SKM-1 treated with dmso at 0.1 percent for 144 hours (cell line): ENCODE measurements around the gene NRARP.

Source experiments
- DNase-seq: peaks from one replicate; lab custom pipeline; 2025; ENCODE audit not compliant: unreplicated experiment; lab: John Stamatoyannopoulos, UW

NRARP gene

DNA sequence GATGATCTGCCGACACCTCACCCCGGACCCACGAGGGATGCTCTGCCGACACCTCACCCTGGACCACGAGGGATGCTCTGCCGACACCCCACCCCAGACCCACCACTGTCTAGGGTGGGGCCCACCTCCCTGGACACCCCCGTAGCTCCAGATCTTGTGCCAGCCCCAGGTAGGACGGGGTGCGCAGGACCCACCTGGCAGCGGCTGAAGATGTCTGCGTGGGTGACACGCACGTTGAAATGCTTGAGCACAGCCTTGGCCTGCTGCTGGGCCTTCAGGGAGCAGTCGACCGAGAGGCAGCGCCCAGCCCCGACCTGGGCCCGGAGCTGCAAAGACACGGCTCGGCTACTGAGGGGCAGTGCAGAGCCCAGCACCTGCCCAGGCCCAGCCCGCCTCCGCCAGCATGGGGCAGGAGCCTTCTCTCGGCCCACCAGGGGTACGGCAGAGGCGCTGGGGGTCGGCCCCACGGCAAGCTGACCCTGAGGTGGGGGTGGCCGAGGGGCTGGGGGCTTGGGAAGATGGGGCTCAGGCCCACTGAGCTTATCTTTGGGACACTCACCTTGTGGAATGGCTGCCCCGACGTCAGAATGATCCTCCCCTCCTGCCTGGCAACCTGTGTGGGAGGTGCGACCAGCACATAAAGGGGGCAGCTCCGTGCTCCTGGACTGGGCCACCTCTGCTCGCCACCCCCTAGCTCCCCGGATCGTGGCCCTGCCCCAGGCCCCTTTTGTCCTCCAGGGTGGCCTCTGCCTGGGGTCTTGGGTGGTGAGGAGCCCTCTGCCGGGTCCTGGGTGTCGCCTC, 21.7 kb upstream of the NRARP start:
- no peak for DNase-seq

DNA sequence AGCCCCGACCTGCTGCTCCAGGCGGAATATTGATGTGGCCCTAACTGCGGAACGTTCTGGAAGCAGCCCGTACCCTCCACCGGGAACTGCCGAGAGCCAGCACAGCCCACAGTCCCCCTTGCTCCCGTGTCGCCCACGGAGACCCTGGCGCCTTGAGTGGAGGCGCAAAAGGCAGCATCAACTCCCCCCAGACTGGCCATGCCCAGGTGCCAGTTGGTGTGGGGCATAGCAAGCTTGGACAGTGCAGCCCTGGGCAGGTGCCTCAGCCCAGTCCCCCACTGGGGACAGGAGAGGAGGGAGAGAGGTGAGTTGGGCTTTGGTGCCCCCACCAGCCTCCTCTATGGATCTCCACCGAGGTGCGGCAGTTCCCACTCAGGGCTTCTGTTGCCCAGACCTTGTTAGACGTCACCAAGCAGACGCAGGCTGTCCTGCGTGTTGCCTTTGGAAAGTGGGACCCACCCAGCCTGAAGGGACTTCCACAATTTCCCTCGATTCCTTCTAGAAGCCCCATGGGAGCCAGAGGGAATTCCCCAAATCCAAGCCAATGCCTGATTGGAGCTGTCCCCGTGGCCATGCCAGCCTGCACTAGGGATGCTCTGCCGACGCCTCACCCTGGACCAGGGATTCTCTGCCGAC, 19.8 kb upstream of the NRARP start:
- no peak for DNase-seq

DNA sequence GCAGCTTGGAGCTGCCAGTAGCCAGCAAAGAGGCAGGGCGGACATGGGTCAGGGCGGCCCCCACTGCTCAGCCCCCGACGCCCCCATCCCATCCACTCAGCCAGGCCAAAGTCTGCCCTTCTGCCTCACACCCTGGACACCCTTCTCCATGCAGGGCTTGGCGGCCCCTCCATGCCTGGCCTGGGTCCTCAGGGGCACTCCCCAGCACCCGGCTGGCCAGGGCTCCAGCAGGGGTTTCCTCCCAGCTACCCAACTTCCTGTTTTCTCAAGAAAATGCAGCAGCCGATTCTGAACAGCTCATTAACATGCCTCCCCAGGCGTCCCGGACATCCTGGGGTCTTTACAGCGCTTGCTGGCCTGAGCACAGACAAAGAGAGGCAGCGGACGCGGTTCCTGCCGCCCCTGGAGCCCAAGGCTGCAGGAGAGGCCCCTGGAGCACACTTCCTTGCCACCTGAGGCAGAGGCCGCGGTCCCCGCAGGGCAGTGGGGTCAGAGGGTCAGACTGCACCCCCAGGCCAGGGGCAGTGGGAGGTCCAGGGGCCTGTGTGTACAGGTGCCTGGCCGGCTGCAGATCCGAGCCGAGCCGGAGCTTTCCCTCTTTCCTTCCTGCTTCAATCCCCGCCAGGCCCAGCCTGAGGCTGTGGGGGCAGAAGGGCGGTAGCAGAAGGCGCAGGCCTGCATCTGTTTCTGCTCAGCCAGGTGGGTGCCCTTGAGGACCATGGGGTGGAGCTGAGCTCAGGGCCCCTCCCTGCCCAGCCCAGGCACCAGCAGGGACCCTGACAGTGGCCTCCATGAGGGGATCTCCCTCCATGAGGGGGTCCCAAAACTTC, 18.7 kb upstream of the NRARP start:
- peak; percentile 43 for DNase-seq

DNA sequence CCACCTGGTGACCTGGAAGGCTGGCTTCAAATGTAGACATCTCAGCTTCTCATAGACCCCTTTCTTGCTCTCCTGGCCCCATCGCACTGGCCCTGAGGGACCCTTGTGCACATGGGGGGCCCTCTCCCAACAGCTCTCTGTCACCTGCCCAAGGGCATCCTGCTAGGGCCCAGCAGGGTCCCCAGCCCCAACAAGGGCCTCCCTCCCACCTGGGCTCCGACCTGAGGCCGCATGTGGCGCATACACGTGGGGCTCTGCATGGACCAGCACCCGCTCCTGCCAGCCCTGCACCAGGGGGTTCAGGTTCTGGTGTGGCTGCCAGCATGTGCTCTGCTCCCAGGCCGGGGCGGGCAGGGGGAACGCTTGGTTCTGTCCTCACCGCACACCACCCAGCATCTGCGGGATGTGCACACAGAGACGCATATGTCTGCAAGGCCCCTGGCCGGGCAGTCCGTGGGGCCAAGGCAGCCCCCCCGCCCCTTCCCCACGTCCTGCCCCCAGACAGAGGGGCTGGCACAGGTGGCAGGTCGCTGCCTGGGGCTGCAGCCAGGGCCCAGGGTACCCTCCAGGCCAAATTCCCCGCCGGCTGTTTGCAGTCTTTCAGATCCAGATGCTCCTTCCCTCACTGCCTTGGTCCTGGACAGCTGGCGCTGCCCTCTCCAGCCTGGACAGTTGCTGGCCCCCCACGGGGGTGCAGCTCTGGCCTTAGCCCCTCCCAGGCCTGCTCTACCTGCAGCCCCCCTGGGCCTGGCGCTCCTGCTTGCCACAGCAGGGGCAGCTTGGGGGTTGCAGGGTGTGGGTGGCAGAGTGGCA, 17.9 kb upstream of the NRARP start:
- DNase-seq: no peak

DNA sequence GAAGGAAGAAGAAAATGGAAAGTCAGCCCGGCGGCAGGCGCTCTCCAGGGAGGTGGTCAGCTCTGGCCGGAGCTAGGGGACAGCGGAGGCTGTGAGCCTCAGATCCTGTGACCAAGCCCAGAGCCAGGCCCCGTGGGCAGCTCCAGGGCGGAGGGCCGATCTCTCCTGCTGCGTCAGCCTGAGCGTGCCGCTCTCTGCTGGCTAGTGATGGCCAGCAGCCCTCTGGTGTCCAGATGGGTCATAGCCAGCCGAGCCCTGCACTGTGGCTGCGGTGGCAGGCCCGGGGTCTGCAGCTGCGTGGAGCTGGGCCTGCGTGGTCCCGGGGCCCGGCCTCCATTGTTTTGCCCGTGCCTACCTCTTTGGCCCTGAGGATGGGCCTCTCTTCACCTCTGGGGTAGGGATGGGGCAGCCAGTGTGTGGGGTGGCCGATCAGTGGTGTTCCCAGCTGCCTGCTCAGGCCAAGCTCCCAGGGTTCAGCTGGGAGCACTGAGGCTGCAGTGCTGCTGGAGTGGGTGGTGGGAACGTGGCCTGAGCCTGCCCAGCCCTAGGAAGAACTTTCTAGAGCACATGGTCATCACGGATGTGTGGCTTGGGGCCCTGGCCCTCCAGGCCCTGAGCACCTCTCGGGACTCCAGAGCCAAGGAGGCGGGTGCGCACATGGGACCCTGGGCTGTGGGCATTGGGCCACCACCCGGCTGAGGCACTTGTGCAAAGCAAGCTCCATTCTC, 17.1 kb upstream of the NRARP start:
- DNase-seq: no peak

DNA sequence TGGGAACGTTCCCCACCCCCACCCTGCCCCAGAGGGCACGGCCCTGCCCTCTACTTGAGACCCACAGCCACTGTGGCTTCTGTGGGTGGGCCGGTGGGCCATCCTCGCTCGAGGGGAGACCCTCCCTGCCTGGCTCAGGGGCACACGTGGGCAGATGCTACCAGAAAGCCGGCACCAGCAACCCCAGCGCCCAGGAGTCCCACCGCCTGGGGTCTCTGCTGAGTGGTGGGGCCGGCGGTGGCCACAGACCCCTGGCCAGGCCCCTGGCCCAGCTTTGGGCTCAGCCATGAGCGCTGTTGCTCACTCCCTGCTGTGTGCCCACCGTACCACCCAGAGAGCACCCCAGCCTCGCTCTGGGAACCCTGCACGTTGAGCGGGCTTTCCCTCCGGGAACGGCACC, 16.5 kb upstream of the NRARP start:
- no peak for DNase-seq

DNA sequence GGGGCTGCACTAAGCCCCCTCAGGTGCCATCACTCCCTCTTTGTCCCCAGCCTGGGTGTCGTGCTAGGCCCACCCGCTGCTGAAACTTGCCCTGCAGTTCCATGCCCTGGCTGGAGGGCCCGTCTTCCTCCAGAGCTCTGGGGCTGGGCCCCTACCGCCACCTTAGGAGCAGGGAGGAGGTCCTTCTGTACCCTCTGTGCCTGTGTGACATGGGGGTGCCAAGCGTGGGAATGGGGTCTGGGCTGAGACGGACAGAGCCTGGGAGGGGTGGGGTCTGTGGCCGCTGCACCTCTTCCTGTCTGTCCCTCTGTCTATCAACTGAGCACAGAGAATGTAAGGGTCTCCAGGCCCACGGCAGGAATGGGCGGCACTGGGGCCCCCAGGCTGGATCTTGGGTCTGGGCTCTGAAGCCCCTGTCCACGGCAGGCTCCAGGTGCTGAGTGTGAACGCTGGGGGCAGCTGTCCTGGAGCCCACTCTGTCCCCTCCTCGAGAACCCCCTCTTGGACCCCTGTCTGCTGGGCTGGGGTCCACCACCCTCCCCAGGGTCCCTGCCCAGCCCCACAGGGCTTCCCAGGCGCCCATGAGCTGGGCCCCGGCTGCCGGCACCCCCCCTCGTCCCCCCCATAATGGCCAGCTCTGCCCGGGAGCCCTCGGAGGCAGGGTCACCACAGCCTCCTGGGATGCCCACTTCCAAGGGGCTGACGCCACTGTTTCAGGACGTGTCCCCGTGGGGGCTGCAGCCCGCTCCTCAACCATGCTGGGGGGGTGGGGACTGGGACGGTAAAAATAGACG, 15.8 kb upstream of the NRARP start:
- no peak for DNase-seq

DNA sequence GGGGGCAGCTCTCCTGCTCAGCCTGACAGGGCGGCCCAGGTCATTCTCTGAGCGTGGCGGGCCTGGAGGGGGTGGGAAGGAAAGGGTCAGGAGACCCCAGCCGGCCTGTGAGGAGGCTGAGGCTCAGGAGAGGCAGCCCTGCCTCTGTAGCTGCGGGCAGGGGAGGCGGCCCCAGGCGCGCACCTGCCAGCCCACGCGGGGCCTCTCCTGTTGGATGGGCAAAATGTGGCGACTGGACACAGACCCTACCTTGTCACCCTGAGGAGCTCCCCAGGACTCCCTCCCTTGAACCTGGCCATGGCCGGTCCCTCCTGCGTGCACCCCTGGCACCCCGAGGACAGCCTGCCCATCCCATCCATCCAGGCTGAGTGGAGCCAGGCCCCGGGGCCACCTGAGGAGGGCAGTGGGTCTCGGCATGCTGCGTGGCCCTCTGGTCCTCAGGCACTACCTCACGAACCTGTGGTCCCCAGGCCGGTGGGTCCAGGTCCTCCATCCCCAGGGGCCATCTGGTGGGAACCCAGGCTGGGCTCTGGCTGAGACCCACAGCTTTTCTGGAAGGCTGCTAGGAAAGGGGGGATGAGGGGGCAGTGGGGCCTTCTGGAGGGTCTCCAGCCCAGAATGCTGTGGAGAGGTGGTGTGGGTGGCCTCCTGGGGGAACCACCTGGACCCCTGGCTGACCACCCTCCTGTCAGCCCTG, 15.1 kb upstream of the NRARP start:
- no peak for DNase-seq

DNA sequence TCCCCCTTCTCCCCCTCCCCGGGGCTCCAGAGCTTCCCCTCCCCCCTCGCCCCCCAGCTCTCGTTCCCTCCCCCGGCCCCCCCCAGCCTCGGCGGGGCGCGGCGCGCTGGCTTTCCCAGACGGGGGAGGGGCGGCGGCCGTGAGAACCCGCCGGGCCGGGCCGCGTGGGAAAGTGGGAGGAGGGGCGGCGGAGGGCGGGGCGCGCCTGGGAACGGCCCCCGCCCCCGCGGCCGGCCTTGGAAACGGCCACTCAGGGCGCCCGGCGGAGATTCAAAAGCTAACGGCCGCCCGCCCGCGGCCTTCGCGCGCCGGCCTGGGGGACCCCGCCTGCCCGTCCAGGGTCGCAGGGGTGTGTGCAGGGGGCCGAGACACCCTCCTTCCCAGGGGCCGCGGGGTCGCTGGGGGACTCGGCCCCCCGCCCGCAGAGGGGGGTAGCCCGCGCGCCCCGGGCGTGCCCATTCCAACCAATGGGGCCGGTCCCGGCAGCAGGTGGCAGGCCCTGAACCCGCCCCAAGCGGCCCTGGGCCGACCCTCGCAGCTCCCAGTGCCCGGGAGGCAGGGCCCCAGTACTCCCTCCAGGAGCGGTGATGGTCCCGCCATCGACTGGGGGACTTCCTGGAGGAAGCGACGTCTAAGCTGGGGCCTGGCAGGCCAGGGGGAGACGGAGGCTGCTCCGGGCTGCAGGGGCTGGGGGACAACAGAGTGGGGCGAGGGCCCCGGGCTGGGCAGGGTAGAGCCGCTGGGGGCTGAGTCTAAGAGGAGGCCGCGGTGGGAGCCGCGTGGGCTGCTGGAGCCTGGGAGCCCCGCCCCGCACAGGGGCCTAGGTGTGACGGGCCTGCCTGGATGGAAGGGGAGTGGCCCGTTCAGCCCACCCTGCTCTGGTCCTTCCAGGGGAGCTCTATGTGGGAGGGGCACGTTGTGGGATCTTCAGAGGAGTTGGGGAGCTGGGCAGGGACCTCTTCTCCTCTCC, 14.2 kb upstream of the NRARP start:
- DNase-seq: no peak

DNA sequence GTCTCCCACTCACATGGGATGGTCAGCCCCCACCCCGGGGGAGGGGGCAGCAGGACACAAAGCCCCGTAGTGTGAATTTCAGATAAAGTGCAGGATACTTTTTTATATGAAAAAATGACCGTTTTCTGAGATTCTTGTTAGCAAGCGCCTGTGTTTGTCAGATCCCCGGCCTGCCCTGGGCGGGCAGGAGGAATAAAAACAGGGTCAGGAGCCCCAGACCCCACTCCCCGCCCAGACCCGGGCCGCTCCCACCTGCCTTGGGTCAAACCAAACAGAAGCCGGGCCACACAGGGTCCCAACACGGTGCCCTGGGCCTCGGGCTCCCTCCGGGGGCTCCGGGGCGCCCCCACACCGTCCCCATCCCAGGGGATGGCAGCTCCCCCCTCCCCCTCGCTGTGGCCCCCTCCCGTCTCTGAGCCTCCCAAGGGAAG, 13.5 kb upstream of the NRARP start:
- DNase-seq: no peak

DNA sequence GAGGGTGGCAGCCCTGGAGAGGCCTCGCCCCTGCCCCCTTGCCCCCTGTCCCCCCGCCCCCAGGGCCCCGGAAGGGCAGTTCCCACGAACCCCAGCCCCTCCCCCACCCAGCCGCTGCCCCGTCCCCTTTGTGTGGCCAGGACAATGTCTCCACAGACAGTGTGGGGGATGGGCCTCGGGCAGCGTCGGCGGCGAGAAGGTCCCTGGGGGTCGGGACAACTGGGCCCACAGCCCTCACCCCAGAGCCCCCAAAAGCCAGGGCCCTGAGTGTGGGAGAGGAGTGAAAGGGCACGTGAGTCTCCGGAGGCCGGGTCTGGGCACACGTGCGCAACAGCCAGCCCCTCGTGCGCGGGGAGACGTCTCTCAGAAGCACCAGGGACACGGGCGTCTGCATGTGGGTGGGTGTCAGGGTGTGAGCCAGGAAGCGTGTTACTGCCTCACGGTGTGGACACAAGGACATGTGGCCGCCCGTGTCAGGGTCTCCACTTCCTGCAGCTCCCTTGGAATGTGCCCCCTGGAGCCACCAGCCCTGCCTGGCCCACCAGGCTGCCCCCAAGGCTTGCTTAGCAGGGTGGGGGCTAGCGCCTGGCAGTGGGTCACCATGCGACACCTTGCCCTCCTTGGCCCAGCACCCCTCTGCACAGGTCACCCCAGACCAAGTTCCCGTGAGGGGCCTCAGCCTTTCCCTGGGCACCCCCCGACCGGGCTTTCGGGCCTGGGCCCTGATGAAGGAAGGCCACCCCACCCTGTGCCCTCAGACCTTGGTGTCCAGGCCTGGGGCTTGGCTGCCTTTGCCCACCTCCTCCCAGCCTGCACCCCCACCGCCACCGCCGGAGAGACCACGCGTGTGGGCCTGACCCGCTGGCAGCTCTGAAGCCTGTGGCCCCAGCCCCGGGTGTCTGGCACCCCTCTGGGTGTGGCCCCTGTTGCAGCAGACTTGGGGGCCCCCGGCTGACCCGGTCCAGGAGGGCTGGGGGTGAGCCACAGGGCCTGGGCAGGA, 12.8 kb upstream of the NRARP start:
- DNase-seq: no peak

DNA sequence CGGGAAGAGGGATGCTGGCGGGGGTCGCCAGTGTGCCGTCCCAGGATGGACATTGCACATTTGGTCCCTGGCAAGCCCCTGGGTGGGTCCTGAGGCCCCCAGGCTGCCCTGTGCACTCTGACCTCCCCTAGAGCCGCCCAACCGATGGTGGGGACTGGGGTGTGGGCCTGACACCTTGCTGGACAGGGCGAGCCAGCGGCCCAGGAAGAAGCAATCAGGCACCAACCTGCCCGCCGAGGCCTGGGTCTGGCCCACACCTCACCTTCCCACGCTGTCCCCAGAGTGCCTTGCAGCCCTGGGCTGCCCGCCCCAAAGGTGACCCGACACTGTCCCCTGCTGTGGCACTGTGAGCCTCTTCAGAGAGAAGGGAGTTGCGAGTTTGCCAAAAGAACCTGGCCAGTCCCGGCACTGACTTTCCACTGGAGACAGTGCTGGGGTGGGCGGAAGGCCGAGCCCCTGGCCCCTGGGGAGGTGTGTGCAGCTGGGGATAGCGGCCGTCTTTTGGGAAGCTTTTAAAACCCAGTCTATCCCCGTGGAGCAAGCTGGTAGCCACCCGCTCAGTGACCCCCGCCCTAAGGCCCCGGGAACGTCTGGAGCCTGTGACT, 12.0 kb upstream of the NRARP start:
- no peak for DNase-seq

DNA sequence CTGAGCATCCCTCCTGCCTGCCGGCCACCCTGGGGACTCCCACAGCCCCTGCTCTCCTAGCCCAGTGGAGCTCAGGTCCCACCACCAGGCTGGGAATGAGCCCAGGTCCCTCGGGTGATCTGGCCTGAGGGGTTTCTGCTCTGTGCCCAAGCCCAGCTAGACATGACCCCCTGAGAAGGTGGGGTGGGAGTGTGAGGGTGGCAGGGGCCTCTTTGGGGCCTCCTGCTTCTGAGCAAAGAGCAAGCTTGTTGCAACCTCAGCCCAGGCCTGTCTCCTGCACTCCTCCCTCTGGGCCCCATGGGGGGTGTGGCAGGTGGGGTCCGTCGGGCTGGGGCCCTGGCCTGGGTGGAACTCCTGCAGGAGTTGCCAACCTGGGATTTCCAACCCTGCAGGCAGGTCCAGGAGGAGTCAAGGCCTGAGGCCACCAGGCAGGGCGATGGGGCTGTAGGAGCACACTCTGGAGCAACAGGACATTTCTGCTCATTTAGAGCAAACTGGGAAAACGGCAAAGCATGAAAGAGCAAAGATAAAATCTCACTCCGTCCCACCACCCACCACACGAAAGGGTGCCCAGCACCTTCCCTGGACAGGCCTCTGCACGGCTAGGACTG, 11.4 kb upstream of the NRARP start:
- DNase-seq: no peak

DNA sequence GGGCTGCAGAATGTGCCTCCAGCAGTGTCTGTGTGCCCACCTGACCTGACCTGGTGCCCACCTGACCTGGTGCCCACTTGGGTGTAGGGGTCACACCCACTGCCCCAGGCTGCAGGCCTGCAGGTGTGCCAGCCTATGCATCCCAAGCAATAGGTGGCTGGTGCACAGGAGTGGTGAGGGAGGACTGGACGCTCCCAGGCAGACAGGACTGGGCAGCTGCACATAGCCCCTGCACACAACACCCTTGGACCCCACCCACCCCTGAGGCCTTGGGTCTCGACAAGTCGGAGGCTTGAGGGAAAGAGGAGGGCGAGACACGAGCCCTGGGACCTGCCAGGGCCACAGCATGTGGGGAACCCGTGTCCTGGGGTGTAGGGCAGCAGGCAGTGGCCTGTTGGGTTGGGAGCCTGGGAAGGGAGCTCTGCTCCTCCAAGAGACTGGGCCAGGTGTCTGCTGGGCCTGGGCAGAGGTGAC, 10.8 kb upstream of the NRARP start:
- DNase-seq: no peak

DNA sequence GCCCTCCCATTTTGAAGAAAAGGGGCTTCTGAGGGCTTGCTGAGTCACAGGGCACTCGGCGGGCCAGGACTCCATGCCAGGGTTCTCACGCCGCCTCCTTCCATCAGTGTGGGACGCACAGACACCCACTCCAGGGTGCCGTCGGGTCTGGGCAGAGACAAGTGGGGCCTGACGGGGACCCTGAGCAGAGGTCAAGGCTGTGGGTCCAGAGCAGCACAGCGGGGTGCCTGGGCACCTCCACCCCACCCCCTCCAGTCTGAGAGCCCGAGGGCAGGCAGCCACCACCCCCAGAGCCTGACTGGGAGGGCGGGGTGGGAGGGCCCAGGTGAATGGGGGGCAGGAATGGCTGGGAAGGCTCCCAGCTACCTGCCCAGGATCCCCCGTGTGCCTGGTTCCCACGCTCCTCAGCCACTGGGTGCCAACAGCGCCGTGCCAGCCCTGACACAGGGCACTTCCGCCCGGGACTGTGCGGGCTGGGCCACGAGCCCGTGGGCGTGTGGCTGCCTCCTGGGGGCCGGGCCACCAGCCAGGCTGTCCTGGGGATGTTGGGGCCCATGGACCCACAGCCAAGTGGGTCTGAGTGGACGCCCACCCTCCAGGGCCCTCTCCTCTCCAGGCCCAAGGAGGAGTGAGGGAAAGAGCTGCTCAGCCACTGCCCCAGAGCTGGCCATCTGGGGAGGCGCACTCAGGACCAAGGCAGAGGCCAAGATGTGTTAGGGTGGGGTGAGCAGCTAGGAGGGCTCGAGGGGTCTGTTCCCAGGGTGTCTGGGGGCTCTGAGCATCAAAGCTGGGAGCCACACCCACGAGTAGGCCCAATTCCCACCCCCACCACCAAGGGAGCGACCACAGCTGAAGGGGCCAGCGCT, 10.1 kb upstream of the NRARP start:
- no peak for DNase-seq
